ENCODE results near the gene FAM107B.

The FAM107B gene

DNA sequence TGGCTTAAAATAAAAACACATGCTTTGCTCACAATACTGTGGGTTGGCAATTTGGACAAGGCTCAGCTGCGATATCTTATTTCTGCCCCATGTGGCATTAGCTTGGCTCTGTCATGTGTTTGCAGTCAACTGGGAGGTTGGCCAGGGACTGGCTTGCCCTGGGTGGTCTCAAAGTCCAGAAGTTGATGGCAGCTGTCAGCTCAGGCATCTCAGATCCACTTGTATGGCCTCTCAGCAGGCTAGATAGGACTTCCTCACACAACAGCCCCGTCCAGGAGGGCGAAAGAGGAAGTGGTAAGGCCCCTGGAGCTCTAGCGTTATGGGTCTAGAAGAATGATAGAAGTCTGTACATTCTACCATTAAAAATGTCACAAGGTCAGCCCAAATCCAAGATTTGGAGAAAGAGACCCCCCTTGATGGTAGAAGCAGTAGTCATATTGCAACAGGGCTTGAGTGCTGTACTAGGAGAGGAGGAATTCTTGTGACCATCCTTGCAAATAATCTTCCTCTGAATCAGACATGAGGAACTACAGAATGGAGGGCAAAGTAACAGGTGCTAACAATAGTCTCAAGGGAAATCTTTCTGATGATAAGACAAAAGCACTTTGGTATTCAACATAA lies 166.2 kb downstream of the FAM107B start:
- CTCF ChIA-PET, result no interaction called here
- H3K4me1 ChIP-seq (ENCODE audit: control insufficient read depth, insufficient read depth, low read length), result peaks cover 7% of the 10 kb centered on the region; the same call in 1 of the 2 replicates
- POLR2A ChIA-PET, result no interaction called here
- no peak overlapping the region for H3K4me3 ChIP-seq (ENCODE audit: low read depth, low read length)
- H3K9me3 ChIP-seq (ENCODE audit: control insufficient read depth, insufficient read depth, low read depth, low read length), result no peaks in the 10 kb centered on the region
- no peaks in the 10 kb centered on the region for H3K36me3 ChIP-seq (ENCODE audit: control insufficient read depth in 2 of 2, insufficient read depth in 1 of 2, low read length in 2 of 2)
- TF ChIP-seq REST (tag by site-specific recombination; IDR thresholded peaks at IDR 0.05), result no peak
- 0 out of 2 replicates have a peak, but pooled peaks have one; percentile 36 for TF ChIP-seq SCRT2 (tag by site-specific recombination; IDR thresholded peaks at IDR 0.05)
- H3K27ac ChIP-seq (ENCODE audit: extremely low read depth, low read depth, low read length), result no peak overlapping the region

DNA sequence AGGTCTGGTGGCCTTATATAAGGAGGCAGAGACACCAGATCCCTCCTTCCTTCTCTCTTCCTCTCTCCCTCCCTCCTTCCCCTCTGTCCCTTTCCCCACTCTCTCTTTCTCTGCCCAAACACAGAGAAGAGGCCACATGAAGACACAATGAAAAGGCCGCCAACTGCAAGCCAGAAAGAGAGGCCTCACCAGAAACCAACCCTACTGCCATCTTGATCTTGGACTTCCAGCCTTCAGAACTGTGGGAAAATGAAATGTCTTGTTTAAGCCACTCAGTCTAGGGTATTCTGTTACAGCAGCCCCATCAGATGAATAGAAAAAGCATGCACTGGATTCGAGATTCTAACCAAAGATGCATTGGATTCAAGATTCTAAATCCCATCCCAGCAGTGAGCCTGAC lies 168.1 kb downstream of the FAM107B start:
- POLR2A ChIA-PET, result no interaction called here
- CTCF ChIA-PET, result no interaction called here

DNA sequence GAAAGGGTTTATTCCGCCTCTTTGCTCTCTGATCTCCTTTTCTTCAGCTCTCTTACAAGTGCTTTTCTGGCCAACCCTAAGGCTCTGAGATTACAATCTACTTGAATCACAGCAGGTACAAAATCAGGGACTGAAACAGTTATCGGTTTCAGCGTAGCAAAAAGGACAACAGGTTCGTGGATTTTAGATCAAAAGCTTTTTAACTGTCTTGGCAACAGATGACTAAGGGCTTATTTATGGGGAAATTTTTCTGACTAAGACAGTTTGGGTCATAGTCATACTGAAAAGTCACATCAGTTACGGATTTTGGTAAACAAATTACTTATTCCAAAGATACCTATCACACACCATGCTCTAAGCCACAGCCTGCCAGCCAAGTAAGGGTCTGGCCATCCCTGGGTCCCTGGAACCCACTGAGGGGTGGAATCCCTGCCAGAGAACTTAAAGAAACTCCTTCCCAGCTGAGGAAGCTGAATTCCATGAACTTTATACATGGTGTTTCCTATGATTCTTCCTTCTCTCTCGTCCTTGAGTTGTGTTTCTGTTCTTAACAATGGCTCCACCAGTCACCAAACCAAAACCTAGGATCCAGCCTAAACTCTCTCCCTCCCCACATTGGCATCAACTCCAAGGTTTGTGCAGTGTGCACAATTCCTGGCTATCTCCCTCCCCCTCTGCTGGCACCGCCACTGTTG lies 169.3 kb downstream of the FAM107B start:
- H3K36me3 ChIP-seq (ENCODE audit: control insufficient read depth in 2 of 2, insufficient read depth in 1 of 2, low read length in 2 of 2), result peaks cover 0 to 10% of the 10 kb centered on the region in 2 experiments; a peak in 1 of 3 replicates
- TF ChIP-seq GFI1B (tag by site-specific recombination; IDR thresholded peaks at IDR 0.05), result 0 out of 2 replicates have a peak, but pooled peaks have one; percentile 58
- TF ChIP-seq KLF9 (tag by site-specific recombination; IDR thresholded peaks at IDR 0.05; ENCODE audit: low read depth), result no peak
- TF ChIP-seq ZNF530 (tag by site-specific recombination; IDR thresholded peaks at IDR 0.05; ENCODE audit: low read depth), result no peak
- TF ChIP-seq ZNF433 (tag by site-specific recombination; IDR thresholded peaks at IDR 0.05; ENCODE audit: low read depth), result no peak
- TF ChIP-seq SCRT1 (tag by site-specific recombination; IDR thresholded peaks at IDR 0.05; ENCODE audit: borderline replicate concordance), result 0 out of 2 replicates have a peak, but pooled peaks have one; percentile 31
- TF ChIP-seq, protein P1, sequence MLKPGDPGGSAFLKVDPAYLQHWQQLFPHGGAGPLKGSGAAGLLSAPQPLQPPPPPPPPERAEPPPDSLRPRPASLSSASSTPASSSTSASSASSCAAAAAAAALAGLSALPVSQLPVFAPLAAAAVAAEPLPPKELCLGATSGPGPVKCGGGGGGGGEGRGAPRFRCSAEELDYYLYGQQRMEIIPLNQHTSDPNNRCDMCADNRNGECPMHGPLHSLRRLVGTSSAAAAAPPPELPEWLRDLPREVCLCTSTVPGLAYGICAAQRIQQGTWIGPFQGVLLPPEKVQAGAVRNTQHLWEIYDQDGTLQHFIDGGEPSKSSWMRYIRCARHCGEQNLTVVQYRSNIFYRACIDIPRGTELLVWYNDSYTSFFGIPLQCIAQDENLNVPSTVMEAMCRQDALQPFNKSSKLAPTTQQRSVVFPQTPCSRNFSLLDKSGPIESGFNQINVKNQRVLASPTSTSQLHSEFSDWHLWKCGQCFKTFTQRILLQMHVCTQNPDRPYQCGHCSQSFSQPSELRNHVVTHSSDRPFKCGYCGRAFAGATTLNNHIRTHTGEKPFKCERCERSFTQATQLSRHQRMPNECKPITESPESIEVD (tag by site-specific recombination; IDR thresholded peaks at IDR 0.05), result 0 out of 2 replicates have a peak, but pooled peaks have one; percentile 10
- no peak for TF ChIP-seq MEIS1 (CRISPR knock-in tag; IDR thresholded peaks at IDR 0.05; ENCODE audit: borderline replicate concordance)
- TF ChIP-seq SCRT2 (tag by site-specific recombination; IDR thresholded peaks at IDR 0.05), result peak; percentile 69; the same call in 1 of the 2 replicates
- TF ChIP-seq ZNF514 (tag by site-specific recombination; IDR thresholded peaks at IDR 0.05), result no peak
- TF ChIP-seq FEZF1 (tag by site-specific recombination; IDR thresholded peaks at IDR 0.05), result peak; percentile 39; the same call in 1 of the 2 replicates
- no peak for TF ChIP-seq ZSCAN30 (tag by site-specific recombination; IDR thresholded peaks at IDR 0.05)
- no peaks in the 10 kb centered on the region for H3K9me3 ChIP-seq (ENCODE audit: control insufficient read depth, insufficient read depth, low read depth, low read length)
- CTCF ChIA-PET, result interaction anchor here (0.6 kb wide), 1 partner anchor 1235 kb away, joined by 3 read pairs; no protein-coding TSS in a partner anchor
- H3K4me3 ChIP-seq (ENCODE audit: low read depth, low read length), result peak overlapping the region; percentile 54; the same call in 1 of the 2 replicates
- H3K27ac ChIP-seq (ENCODE audit: extremely low read depth, low read depth, low read length), result no peak overlapping the region
- H3K4me1 ChIP-seq (ENCODE audit: control insufficient read depth, insufficient read depth, low read length), result peaks cover 11% of the 10 kb centered on the region
- POLR2A ChIA-PET, result no interaction called here

More for the DNA sequence above, 168.1 kb downstream of the FAM107B start:
- peaks cover 11% of the 10 kb centered on the region for H3K4me1 ChIP-seq (ENCODE audit: control insufficient read depth, insufficient read depth, low read length)
- H3K4me3 ChIP-seq (ENCODE audit: low read depth, low read length), result no peak overlapping the region
- H3K9me3 ChIP-seq (ENCODE audit: control insufficient read depth, insufficient read depth, low read depth, low read length), result no peaks in the 10 kb centered on the region
- peak; percentile 98 for TF ChIP-seq ZNF548 (tag by site-specific recombination; IDR thresholded peaks at IDR 0.05)
- no peak for TF ChIP-seq ZNF169 (tag by site-specific recombination; IDR thresholded peaks at IDR 0.05)
- no peaks in the 10 kb centered on the region for H3K36me3 ChIP-seq (ENCODE audit: control insufficient read depth in 2 of 2, insufficient read depth in 1 of 2, low read length in 2 of 2)
- no peak overlapping the region for H3K27ac ChIP-seq (ENCODE audit: extremely low read depth, low read depth, low read length)

Data from HEK293 (cell line).